ENCODE data around the gene USP7. TPM values are rescaled to one million over a fixed set of nuclear protein-coding genes. Genes with fewer than 3 reads are reported as not detected.
"Not testable (repeated sequence)": the region's sequence is repeated elsewhere in the genome, so short reads cannot be mapped to it uniquely, and the experiment has no call there.

USP7 gene
- polyA plus RNA-seq, 3 donors = 2.4 to 31.7 (median 4.1) TPM

DNA sequence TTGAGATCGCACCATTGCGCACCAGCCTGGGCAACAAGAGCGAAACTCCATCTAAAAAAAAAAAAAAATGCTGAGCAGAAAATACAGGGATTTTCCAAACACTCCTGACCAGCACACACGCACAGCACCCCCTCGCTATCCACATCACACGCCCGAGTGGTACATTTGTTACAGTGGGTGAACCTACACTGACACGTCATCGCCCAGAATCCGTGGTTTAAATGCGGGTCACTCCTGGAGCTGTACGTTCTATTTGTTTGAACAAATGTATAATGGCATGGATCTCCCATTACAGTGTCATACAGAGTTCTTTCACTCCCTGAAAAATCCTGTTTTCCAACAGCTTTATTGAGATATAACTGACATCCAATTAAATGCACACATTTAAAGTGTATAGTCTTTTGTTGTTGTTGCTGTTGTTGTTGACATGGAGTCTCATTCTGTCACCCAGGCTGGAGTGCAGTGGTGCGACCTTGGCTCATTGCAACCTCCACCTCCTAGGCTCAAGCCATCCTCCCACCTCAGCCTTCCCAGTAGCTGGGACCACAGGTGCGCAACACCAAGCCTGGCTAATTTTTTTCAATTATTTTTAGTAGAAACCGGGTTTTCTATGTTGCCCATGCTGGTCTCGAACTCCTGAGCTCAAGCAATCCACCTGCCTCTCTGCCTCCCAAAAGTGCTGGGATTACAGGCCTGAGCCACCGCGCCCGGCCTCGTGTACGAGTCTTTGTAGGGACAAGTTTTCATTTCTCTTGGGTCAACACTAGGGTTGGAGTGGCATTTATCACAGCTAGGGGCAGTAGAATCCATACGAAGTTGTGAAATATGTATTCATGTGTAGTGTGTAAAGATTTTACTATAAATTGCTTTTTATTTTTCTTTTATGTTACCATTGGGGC is 90.5 kb downstream of the USP7 start:
- Mint-ChIP-seq H3K27ac (no peak overlapping the region), H3K27me3 (ENCODE audit: low read depth in 3 of 3) (peaks cover 1 to 7% (median 3%) of the 10 kb centered on the region in 3 donors), H3K4me1 (peaks cover 25% of the 10 kb centered on the region), H3K4me3 (no peak overlapping the region), H3K9me3 (no peaks in the 10 kb centered on the region), H3K36me3 (no peaks in the 10 kb centered on the region)
- no peak for DNase-seq
- Histone ChIP-seq H3K27ac (ENCODE audit: low read depth in 1 of 2, low read length in 2 of 2) (no peak overlapping the region), H3K36me3 (replicated peaks in 1 of 2; ENCODE audit: control insufficient read depth in 1 of 2, insufficient read depth in 2 of 2, low read length in 2 of 2) (no peaks in the 10 kb centered on the region), H3K9me3 (replicated peaks in 1 of 2; ENCODE audit: control insufficient read depth in 1 of 2, insufficient read depth in 1 of 2, low read length in 2 of 2) (no peaks in the 10 kb centered on the region), H3K4me3 (replicated peaks in 1 of 3; ENCODE audit: low read depth in 2 of 3, low read length in 3 of 3) (no peak overlapping the region), H3K9ac (ENCODE audit: insufficient read depth, low read length, poor library complexity, severe bottlenecking) (no peak overlapping the region), H3K4me1 (ENCODE audit: control insufficient read depth in 1 of 2, insufficient read depth in 2 of 2, low read length in 2 of 2) (peaks cover 22 to 34% of the 10 kb centered on the region in 2 donors), H3K4me2 (replicated peaks; ENCODE audit: extremely low read depth, low read length, poor library complexity, severe bottlenecking) (no peak overlapping the region), H3K79me2 (ENCODE audit: insufficient read depth, low read length) (peaks cover under 1% of the 10 kb centered on the region), H2AFZ (ENCODE audit: insufficient read depth, low read depth, low read length, poor library complexity, severe bottlenecking) (no peak overlapping the region), H4K20me1 (ENCODE audit: insufficient read depth, low read length) (peaks cover 3% of the 10 kb centered on the region), H3K27me3 (ENCODE audit: control insufficient read depth in 2 of 2, insufficient read depth in 2 of 2, low read length in 2 of 2) (no peaks in the 10 kb centered on the region)
- WGBS (ENCODE audit: insufficient coverage) = 91% methylated on average over 17 of the region's 22 CpGs
- intact Hi-C loops (cut with micrococcal nuclease) = no loop called here
- TF ChIP-seq CTCF (IDR thresholded peaks at IDR 0.05) = peak; percentile 45

- Mint-ChIP-seq H3K27me3 (ENCODE audit: low read depth in 3 of 3) (peaks cover 1 to 5% (median 2%) of the 10 kb centered on the region in 3 donors), H3K4me1 (peaks cover 33% of the 10 kb centered on the region), H3K36me3 (peaks cover 0 to 1% of the 10 kb centered on the region in 2 donors), H3K9me3 (no peaks in the 10 kb centered on the region), H3K4me3 (no peak overlapping the region), H3K27ac (no peak overlapping the region)
- Histone ChIP-seq H3K27ac (ENCODE audit: low read depth in 1 of 2, low read length in 2 of 2) (no peak overlapping the region), H4K20me1 (ENCODE audit: insufficient read depth, low read length) (peaks cover 14% of the 10 kb centered on the region), H3K79me2 (ENCODE audit: insufficient read depth, low read length) (peaks cover 12% of the 10 kb centered on the region), H3K4me2 (replicated peaks; ENCODE audit: extremely low read depth, low read length, poor library complexity, severe bottlenecking) (no peak overlapping the region), H3K9ac (ENCODE audit: insufficient read depth, low read length, poor library complexity, severe bottlenecking) (no peak overlapping the region), H3K27me3 (ENCODE audit: control insufficient read depth in 2 of 2, insufficient read depth in 2 of 2, low read length in 2 of 2) (no peaks in the 10 kb centered on the region), H3K36me3 (replicated peaks in 1 of 2; ENCODE audit: control insufficient read depth in 1 of 2, insufficient read depth in 2 of 2, low read length in 2 of 2) (no peaks in the 10 kb centered on the region), H2AFZ (ENCODE audit: insufficient read depth, low read depth, low read length, poor library complexity, severe bottlenecking) (no peak overlapping the region), H3K4me1 (ENCODE audit: control insufficient read depth in 1 of 2, insufficient read depth in 2 of 2, low read length in 2 of 2) (peaks cover 33 to 46% of the 10 kb centered on the region in 2 donors), H3K9me3 (replicated peaks in 1 of 2; ENCODE audit: control insufficient read depth in 1 of 2, insufficient read depth in 1 of 2, low read length in 2 of 2) (no peaks in the 10 kb centered on the region), H3K4me3 (replicated peaks in 1 of 3; ENCODE audit: low read depth in 2 of 3, low read length in 3 of 3) (no peak overlapping the region)
- 94% methylated on average over 5 of the region's 5 CpGs for WGBS (ENCODE audit: insufficient coverage)
- intact Hi-C loops (cut with micrococcal nuclease) = no loop called here
- no peak for DNase-seq
- no peak for TF ChIP-seq CTCF (IDR thresholded peaks at IDR 0.05)
Observed at GRCh38 chr16:8872071-8872470, 91.6 kb downstream of the USP7 start.

- Histone ChIP-seq H2AFZ (ENCODE audit: insufficient read depth, low read depth, low read length, poor library complexity, severe bottlenecking) (peak overlapping the region; percentile 63), H3K79me2 (ENCODE audit: insufficient read depth, low read length) (peaks cover 34% of the 10 kb centered on the region), H4K20me1 (ENCODE audit: insufficient read depth, low read length) (peaks cover 36% of the 10 kb centered on the region), H3K4me2 (replicated peaks; ENCODE audit: extremely low read depth, low read length, poor library complexity, severe bottlenecking) (peak overlapping the region; percentile 78), H3K4me3 (replicated peaks in 1 of 3; ENCODE audit: low read depth in 2 of 3, low read length in 3 of 3) (peak overlapping the region in 1 of 3 experiments; percentile 90), H3K4me1 (ENCODE audit: control insufficient read depth in 1 of 2, insufficient read depth in 2 of 2, low read length in 2 of 2) (peaks cover 38 to 58% of the 10 kb centered on the region in 2 donors)
- not testable (repeated sequence) for H3K27me3 ChIP-seq (ENCODE audit: control insufficient read depth in 2 of 2, insufficient read depth in 2 of 2, low read length in 2 of 2); H3K4me3 Mint-ChIP-seq; H3K27me3 Mint-ChIP-seq (ENCODE audit: low read depth in 3 of 3); H3K36me3 ChIP-seq (replicated peaks in 1 of 2; ENCODE audit: control insufficient read depth in 1 of 2, insufficient read depth in 2 of 2, low read length in 2 of 2); H3K9ac ChIP-seq (ENCODE audit: insufficient read depth, low read length, poor library complexity, severe bottlenecking); H3K9me3 ChIP-seq (replicated peaks in 1 of 2; ENCODE audit: control insufficient read depth in 1 of 2, insufficient read depth in 1 of 2, low read length in 2 of 2); H3K27ac ChIP-seq (ENCODE audit: low read depth in 1 of 2, low read length in 2 of 2); H3K9me3 Mint-ChIP-seq; DNase-seq; H3K36me3 Mint-ChIP-seq
- Mint-ChIP-seq H3K27ac (peak overlapping the region in 4 of 7 donors; percentile 48 to 83 (median 62)), H3K4me1 (peaks cover 48% of the 10 kb centered on the region)
- 93% methylated on average over 10 of the region's 10 CpGs for WGBS (ENCODE audit: insufficient coverage)
- intact Hi-C loops (cut with micrococcal nuclease) = loop anchor here (5.0 to 10.0 kb wide), 2 partner anchors 73 to 195 kb away; partner anchors contain the start of genes ABAT (in 1 of the 2), PMM2 (in 1 of the 2) and TMEM186 (in 1 of the 2)
Observed at GRCh38 chr16:8869988-8870241, 93.8 kb downstream of the USP7 start.
